Stimulated activated CD4-positive, alpha-beta T cell treated with anti-CD3 and anti-CD28 coated beads, Interleukin-4, amount 100 ng/mL, for 48 hours (primary cell): ENCODE results near the gene MPZL3.

Experiments
- DNase-seq, 2 donors: peaks; one replicate each; pipeline ENCODE4 v3.0.0-alpha.2; 2020; ENCODE audit warnings: low read depth in 2 of 2

Gene MPZL3

DNA sequence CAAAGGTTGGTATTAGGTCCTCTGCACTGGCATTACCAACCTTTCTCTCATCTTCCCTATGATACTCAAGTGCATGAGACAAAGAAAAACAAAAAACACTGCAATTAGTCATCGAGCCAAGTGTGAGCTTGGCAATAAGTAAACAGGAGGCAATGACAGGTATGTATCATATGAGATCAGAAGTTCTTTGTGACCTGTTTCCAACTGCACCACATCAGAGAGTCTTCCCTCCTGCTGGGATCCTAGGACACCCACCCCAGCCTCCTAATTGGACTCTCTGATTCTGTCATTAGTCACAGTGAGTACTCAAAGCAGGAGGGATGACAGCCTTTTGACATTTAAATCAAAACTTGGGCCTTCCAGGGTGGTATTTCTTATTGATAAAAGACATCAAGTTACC, 19.5 kb downstream of the MPZL3 start:
- peak in 1 of 2 donors; percentile 66 for DNase-seq

DNA sequence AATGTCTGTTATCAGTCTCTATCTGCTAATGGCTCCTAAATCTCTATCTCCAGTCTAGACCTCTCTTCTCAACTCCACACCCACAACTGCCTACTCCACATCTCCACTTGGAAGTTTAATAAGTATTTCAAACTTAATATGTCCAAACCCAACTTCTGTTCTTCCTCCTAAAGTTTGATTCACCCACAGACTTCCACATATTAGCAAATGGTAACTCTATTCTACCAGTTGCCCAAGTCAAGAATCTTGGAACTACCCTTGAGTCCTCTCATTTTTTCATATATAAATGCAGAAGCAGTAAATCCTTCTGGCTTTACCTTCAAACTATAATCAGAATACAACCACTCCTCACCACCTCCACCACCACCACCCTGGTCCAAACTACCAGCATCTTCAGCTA, 20.7 kb downstream of the MPZL3 start:
- no peak for DNase-seq

DNA sequence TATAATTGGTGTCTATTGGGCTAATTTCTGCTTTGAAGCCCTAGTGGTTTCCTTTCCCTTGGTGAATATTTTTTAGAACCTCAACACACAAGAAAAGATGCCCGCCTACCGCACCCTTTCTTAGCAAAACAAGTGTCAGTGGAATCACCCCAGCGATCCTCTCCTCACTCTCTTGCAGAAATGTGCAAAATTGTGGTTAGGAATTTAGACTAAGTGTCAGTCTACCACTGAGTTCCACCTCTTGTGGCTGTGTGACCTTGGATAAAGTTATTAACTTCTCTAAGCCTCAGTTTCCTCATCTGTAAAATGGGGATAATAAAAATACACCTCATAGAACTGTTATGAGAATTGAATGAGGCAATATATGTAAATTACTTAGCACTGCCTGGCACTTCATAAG, 22.1 kb downstream of the MPZL3 start:
- no peak for DNase-seq

DNA sequence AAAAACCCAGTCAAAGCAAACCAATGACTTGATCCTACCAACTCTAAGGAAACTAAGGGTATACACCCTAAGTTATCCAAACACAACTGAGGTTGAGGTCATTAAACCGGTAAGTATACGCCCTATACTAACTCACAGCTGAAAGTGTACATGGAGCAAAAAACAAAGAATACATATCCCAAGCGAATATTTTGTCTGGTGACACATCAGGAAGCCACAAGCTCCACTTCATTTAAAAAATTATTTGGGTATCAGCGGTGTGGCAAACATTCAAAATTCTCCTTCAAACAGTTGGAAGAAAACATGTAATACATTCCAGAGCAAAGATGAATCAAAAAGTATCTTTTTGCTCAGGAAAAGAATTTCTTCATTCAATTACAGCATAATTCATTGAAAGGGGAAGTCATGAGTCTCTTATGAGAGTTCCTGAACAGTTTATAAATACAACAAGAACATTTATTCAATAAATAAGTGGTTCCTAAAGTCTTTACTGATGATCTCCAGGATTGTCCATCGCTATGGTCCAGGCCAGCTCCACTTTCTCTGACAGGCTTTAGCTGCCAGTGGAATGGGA, 22.8 kb downstream of the MPZL3 start:
- no peak for DNase-seq

GRCh38 chr11:118227865-118228785, 24.0 kb downstream of the MPZL3 start:
- no peak for DNase-seq

DNA sequence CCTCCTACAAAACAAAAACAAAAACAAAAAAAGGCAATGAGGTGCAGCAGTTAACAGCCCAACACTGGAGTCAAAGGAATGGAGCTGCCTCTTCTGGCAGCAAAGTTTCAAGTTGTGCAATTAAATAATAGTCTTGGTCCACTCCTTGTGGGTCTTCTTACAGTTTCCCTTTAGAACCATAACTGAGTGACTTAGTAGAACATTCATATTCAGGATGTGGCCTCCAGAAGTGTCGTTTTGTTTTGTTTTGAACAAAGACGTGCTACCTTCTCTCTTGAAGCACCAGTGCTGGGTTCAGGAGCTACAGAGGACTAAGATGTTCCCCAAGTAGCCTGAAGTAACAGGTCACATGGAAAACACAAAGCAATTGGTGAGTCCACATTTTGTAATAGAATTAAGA, 25.4 kb downstream of the MPZL3 start:
- DNase-seq, result no peak

GRCh38 chr11:118226296-118226695, 25.9 kb downstream of the MPZL3 start:
- DNase-seq, result no peak

DNA sequence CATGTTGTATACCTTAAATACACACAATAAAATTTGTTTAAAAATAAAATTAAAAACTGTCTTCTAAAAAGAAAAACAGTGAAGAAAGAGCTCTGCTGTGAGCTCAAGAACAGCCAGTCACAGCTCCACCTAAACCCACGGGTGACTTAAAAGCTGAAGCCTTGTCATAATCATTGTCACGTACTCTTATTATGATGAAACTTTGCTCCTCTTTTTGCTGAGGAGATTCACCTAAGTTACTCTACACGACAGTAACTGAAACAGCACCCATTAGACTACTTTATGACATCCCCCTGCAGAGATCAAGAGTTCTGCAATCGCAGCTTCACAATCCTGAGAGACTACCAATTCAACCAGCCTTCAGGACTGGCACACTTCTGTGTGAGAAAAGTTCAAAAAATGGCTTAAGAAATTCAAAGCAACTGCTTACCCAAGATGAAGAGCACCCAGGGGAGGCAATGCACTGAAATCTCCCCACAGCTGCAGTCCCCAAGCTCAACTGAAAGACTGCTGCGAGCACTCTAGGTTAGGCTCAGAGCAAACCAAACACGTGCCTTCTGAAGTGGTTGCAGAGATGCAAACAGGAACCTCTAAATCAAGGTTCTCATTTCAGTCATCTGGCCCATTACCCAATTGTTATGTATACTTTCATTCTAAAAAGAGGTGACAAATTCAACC, 27.5 kb downstream of the MPZL3 start, which contains the start of gene JAML:
Gene JAML (minus strand): TSS at position 501 of the 678 bp plus-strand sequence. CDS start 10,145 bp downstream, outside the sequence.
- no peak for DNase-seq

DNA sequence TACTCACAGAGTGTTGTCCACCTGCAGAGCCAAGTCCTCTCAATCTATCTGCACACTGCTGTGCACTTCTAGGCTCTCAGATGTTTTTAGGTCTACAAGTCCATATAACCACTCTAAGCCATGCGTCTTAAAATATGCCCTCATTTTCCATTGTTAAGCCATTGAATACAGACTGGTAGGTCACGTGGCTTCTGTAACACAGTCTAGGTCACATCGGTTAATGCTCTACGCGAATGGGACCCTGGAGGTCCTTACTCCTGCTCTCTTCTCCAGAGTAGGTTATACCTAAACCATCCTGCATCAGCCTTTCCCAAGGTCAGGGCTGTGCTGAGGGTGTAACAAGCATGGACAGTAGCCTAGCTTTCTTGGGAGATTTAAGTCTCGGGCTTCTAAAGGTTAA, 28.2 kb downstream of the MPZL3 start:
- DNase-seq, result no peak

- DNase-seq, result no peak
Measured at GRCh38 chr11:118223570-118223969, 28.6 kb downstream of the MPZL3 start.

DNA sequence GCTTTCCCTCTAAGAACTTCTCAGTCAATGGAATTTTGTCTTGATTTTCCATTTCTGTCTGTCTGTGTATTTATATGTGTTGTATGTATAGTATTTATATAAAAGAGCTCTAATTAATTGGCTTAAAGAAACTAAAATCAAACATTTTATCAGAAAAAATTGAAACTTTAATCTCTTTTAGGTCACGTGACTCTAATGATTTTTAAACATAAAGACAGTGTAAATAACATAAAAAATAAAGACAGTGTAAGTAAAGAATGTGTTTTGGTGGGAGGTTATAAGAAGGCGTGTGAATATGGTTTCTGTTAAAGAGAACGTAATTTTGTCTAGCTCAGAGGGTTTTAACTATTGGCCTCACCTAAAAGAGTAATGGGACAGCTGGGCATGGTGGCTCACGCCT, 29.7 kb downstream of the MPZL3 start:
- DNase-seq, result no peak

GRCh38 chr11:118221419-118221818, 30.7 kb downstream of the MPZL3 start:
- DNase-seq, result no peak

DNA sequence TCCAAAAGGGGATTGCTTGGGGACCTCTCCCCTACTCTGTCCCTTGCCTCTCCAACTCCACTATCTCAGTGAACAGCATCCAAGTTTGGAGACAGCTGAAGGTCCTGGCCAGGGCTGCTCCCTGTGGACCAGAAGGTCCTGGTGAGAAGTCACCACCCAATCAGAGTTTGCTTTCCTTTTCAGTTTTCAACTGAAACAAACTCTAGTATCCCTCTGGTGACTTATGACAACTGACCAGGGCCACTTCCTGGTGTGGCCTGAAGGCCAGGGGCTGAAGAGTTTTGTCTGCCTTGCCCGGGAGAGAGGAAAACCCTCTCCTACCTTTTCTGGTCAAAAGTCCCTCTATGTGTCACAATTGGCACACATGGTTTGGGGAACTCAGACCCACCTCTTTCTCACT, 32.4 kb downstream of the MPZL3 start:
- no peak for DNase-seq

GRCh38 chr11:118219244-118219643, 32.9 kb downstream of the MPZL3 start:
- DNase-seq, result no peak

DNA sequence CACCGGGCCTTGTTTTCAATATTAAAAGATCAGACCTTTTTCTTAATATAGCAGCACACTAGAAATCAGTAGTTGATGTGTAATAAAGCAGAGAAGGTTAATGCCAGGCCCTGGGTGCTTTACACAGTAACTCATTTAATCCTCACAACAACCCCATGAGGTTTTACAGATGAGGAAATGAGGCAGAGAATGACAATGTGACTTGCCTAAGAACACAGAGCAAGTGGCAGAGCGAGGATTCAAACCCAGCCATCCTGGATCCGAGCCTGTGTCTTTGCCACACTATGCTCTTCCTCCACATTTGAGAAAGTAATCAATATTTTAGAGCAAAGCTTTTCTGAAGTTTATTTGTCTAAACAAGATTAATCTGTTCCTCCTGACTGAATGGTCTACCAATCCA, 34.6 kb downstream of the MPZL3 start:
- DNase-seq, result no peak

DNA sequence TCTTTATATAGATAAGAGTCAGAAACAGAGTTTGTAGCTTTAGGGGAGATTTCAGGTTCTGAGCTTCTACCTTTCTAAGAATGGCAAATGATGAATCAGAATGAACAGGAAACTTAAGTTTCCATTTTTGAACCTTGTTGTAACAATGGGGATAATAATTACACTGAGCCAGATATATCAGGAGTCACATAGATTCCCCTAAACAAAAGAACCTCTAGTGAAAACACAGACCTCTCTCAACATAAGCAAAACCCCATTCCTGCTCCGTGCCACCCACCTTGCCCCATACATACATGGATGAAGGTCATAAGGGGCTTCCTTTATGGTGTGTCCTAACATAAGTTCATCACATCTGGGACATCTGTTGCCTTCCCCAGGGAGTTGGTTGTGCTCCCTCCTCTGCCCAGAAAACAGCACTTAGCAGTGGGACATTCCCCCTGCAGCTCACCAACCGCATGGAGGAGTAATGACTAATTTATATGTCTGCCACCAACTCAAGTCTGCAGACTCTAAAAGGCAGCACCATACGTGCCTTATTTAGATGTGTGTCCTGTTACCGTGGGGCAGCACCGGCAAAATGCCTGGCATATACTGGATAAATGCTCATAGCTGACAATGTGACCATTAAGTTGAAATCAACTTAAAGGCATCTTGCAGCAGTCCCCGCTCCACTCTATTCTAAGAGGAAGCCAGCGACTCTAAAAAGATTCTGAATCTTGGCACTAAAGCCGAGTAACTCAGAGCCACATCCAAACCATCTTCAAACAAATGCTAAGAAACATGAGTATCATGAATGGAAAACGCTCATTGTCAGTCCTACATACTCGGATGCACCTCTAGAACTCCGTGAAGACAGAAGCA, 35.3 kb downstream of the MPZL3 start:
- DNase-seq, result peak in 1 of 2 donors; percentile 54

DNA sequence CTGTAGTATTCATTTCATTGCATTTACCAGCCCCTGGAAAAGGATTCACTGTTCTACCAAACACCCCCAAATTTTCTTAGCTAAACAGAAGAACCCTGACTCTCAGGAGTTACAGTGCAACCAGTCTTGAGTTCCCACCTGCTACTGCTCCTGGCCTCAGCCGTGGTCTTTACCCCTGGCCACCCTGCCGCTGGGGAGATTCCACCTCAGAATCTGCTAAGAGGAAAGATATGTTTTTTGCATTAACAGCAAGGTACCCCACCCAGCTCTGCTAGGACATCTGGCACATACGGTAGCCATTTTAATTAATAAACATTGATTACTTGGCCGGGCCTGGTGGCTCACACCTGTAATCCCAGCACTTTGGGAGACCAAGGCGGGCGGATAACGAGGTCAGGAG, 36.4 kb downstream of the MPZL3 start:
- DNase-seq, result no peak

DNA sequence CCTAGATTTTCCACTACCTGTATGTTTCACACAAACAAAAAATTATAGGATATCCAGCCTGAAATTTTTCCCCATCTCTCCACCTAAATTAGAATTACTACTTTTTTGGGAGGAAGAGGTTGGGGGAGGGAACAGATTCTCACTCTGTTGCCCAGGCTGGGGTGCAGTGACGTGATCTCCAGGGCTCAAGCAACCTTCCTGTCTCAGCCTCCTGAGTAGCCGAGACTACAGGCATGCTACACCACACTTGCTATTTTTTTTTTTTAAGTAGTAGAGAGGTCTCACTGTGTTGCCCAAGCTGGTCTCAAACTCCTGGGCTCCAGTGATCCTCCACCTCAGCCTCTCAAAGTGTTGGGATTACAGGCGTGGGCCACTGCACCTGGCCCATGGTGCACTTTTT, 36.9 kb downstream of the MPZL3 start:
- DNase-seq, result no peak

- DNase-seq, result no peak
Measured at GRCh38 chr11:118214210-118214914, 37.8 kb downstream of the MPZL3 start.

DNA sequence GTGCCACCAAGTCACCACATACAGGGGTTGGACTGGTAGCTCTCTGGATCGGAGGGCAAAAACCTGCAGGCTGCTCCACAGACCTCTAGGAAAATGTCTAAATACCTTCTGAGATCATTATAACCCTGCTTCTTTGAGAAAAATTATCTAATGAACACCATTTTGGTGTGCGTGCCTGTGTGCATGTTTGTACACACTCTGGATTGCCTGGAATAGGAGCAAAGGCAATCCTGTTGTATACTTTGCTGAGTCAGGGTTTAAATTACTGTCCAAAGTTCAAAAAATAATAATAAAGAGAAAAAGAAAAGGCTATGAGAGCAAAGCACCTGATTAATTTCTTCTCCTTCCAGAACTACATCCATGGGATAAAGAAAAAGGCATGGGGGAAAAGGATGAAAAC, 38.4 kb downstream of the MPZL3 start:
- no peak for DNase-seq

GRCh38 chr11:118213201-118213600, 39.0 kb downstream of the MPZL3 start:
- DNase-seq, result no peak
